ENCODE measurements around the gene ATP5F1E.
"Not testable (repeated sequence)": the region's sequence is repeated elsewhere in the genome, so short reads cannot be mapped to it uniquely, and the experiment has no call there.

ATP5F1E gene

GRCh38 chr20:59042796-59043631 is 10.9 kb upstream of the ATP5F1E start:
- DNase-seq: peak; percentile 78 to 82

GRCh38 chr20:59042151-59042795 is 10.1 kb upstream of the ATP5F1E start, which contains the start of gene PRELID3B:
TSS of gene PRELID3B (minus strand) at chr20:59042786. CDS start at chr20:59042730, 56 bp downstream.
- peak; percentile 11 to 57 for DNase-seq

GRCh38 chr20:59041487-59041886 is 9.4 kb upstream of the ATP5F1E start:
- DNase-seq: not testable (repeated sequence)

GRCh38 chr20:59040667-59041066 is 8.5 kb upstream of the ATP5F1E start:
- no peak for DNase-seq

- no peak for DNase-seq
Observed at GRCh38 chr20:59039233-59039632, 7.1 kb upstream of the ATP5F1E start.

GRCh38 chr20:59037386-59037785 is 5.3 kb upstream of the ATP5F1E start:
- no peak for DNase-seq

GRCh38 chr20:59035381-59035780 is 3.2 kb upstream of the ATP5F1E start:
- no peak for DNase-seq

GRCh38 chr20:59033616-59034165 is 1.6 kb upstream of the ATP5F1E start:
- no peak for DNase-seq

GRCh38 chr20:59033093-59033492 is 958 bp upstream of the ATP5F1E start:
- DNase-seq: no peak

- peak; percentile 72 to 73 for DNase-seq
Observed at GRCh38 chr20:59032713-59033059, 551 bp upstream of the ATP5F1E start.

GRCh38 chr20:59031564-59032022 is 542 bp downstream of the ATP5F1E start:
- no peak for DNase-seq

- no peak for DNase-seq
Observed at GRCh38 chr20:59030911-59031563, 1.1 kb downstream of the ATP5F1E start.

- DNase-seq: no peak
Observed at GRCh38 chr20:59028812-59029211, 3.3 kb downstream of the ATP5F1E start.

- DNase-seq: no peak
Observed at GRCh38 chr20:59027741-59028320, 4.3 kb downstream of the ATP5F1E start.

- no peak for DNase-seq
Observed at GRCh38 chr20:59026904-59027740, 5.0 kb downstream of the ATP5F1E start.

GRCh38 chr20:59025511-59025910 is 6.6 kb downstream of the ATP5F1E start:
- DNase-seq: no peak

GRCh38 chr20:59025086-59025485 is 7.0 kb downstream of the ATP5F1E start:
- no peak for DNase-seq

GRCh38 chr20:59024111-59024530 is 8.0 kb downstream of the ATP5F1E start:
- no peak for DNase-seq

- no peak for DNase-seq
Observed at GRCh38 chr20:59023616-59024015, 8.5 kb downstream of the ATP5F1E start.

- DNase-seq: no peak
Observed at GRCh38 chr20:59022754-59023153, 9.4 kb downstream of the ATP5F1E start.

- no peak for DNase-seq
Observed at GRCh38 chr20:59020938-59021551, 11.1 kb downstream of the ATP5F1E start.

GRCh38 chr20:59019217-59019616 is 12.9 kb downstream of the ATP5F1E start, which contains the start of gene TUBB1:
TSS of gene TUBB1 (plus strand) at chr20:59019429. CDS start at chr20:59019523, 94 bp downstream.
- DNase-seq: no peak
